GM21381 (cell line): ENCODE data around the gene MLLT3.

Experiments
- ATAC-seq: cut with Tn5 transposase; IDR thresholded peaks from one replicate; pipeline ENCODE4 v1.9.1; 2021; ENCODE audit warnings: mild to moderate bottlenecking, moderate library complexity; ENCODE audit not compliant: unreplicated experiment

The MLLT3 gene

GRCh38 chr9:20480249-20480648 is 142.1 kb downstream of the MLLT3 start:
- no peak for ATAC-seq

- ATAC-seq: peak; percentile 66
These were observed 142.7 kb downstream of the MLLT3 start for GRCh38 chr9:20479419-20480155.

GRCh38 chr9:20478786-20479185 is 143.5 kb downstream of the MLLT3 start:
- no peak for ATAC-seq

- ATAC-seq: no peak
These were observed 144.2 kb downstream of the MLLT3 start for GRCh38 chr9:20477940-20478620.

GRCh38 chr9:20476912-20477521 is 145.3 kb downstream of the MLLT3 start:
- ATAC-seq: no peak

- ATAC-seq: no peak
These were observed 147.8 kb downstream of the MLLT3 start for GRCh38 chr9:20474496-20474895.

- no peak for ATAC-seq
These were observed 148.7 kb downstream of the MLLT3 start for GRCh38 chr9:20473515-20474013.

- no peak for ATAC-seq
These were observed 149.8 kb downstream of the MLLT3 start for GRCh38 chr9:20472342-20473045.

- ATAC-seq: no peak
These were observed 155.8 kb downstream of the MLLT3 start for GRCh38 chr9:20466328-20467008.

GRCh38 chr9:20464242-20464641 is 158.1 kb downstream of the MLLT3 start:
- no peak for ATAC-seq

GRCh38 chr9:20463823-20464222 is 158.5 kb downstream of the MLLT3 start:
- ATAC-seq: no peak

GRCh38 chr9:20462410-20462809 is 159.9 kb downstream of the MLLT3 start:
- no peak for ATAC-seq

- ATAC-seq: no peak
These were observed 175.0 kb downstream of the MLLT3 start for GRCh38 chr9:20447291-20447690.

- ATAC-seq: no peak
These were observed 176.1 kb downstream of the MLLT3 start for GRCh38 chr9:20446248-20446647.

- no peak for ATAC-seq
These were observed 179.6 kb downstream of the MLLT3 start for GRCh38 chr9:20442461-20443319.

- ATAC-seq: no peak
These were observed 180.4 kb downstream of the MLLT3 start for GRCh38 chr9:20441711-20442423.

- no peak for ATAC-seq
These were observed 181.1 kb downstream of the MLLT3 start for GRCh38 chr9:20441166-20441565.

GRCh38 chr9:20437476-20437875 is 184.8 kb downstream of the MLLT3 start:
- no peak for ATAC-seq
